Gastroesophageal sphincter (tissue), 3 donors: ENCODE measurements around the gene GSAP.
A peak's percentile ranks its signal among the peaks of the same experiment; 100 is the strongest.

Source experiments
- CTCF ChIP-seq, 4 experiments: fragments of 200-600 bp in 2 of 4; fragments of 450-650 bp in 2 of 4; sonication (generic) in 1 of 4; IDR thresholded peaks; one replicate each; pipeline ENCODE4 v1.5.1; 2017 to 2019; ENCODE audit warnings: antibody characterized with exemption in 4 of 4, mild to moderate bottlenecking in 2 of 4, moderate library complexity in 2 of 4
- POLR2AphosphoS5 ChIP-seq: sonication (generic); formaldehyde crosslinking; IDR thresholded peaks from one replicate; pipeline ENCODE4 v1.6.1; 2017; ENCODE audit warnings: antibody characterized with exemption

- TF ChIP-seq CTCF (IDR thresholded peaks at IDR 0.05) (no peak), POLR2AphosphoS5 (peak; percentile 39)
Measured at GRCh38 chr7:77281780-77282478, 134.2 kb downstream of the GSAP start.
